ENCODE results near the gene IL6R.

- no peak for TF ChIP-seq CTCF (IDR thresholded peaks at IDR 0.05; ENCODE audit: insufficient read depth, low read depth, low read length)
- TF ChIP-seq EZH2 (IDR thresholded peaks at IDR 0.05; ENCODE audit: insufficient read depth, low read length), result no peak
These were observed 20.3 kb upstream of the IL6R start for GRCh38 chr1:154384650-154385489.

All from astrocyte (in vitro differentiated cells and primary cell).